Globus pallidus (tissue), 1 donor: ENCODE data around the gene CARTPT.

Experiments used
- DNase-seq: peaks from one replicate; pipeline ENCODE4 v3.0.0-alpha.2; 2015; ENCODE audit warnings: low spot score

Gene CARTPT

GRCh38 chr5:71719063-71719964 is at the start of gene CARTPT:
Gene CARTPT (plus strand): TSS chr5:71719275. CDS start chr5:71719294, 19 bp downstream.
- no peak for DNase-seq

GRCh38 chr5:71677977-71678376 is 41.1 kb upstream of the CARTPT start:
- DNase-seq: no peak

- no peak for DNase-seq
Measured at GRCh38 chr5:71679714-71680113, 39.4 kb upstream of the CARTPT start.

- DNase-seq: no peak
Measured at GRCh38 chr5:71680510-71680909, 38.6 kb upstream of the CARTPT start.

- no peak for DNase-seq
Measured at GRCh38 chr5:71681296-71681695, 37.8 kb upstream of the CARTPT start.

GRCh38 chr5:71684309-71684708 is 34.8 kb upstream of the CARTPT start:
- no peak for DNase-seq

GRCh38 chr5:71693828-71694427 is 25.1 kb upstream of the CARTPT start:
- no peak for DNase-seq

- DNase-seq: no peak
Measured at GRCh38 chr5:71695071-71695470, 24.0 kb upstream of the CARTPT start.

GRCh38 chr5:71695595-71695994 is 23.5 kb upstream of the CARTPT start:
- DNase-seq: no peak

GRCh38 chr5:71697967-71698366 is 21.1 kb upstream of the CARTPT start:
- DNase-seq: no peak

- no peak for DNase-seq
Measured at GRCh38 chr5:71699233-71699632, 19.8 kb upstream of the CARTPT start.

GRCh38 chr5:71699751-71700150 is 19.3 kb upstream of the CARTPT start:
- DNase-seq: no peak

- no peak for DNase-seq
Measured at GRCh38 chr5:71700803-71701202, 18.3 kb upstream of the CARTPT start.

- no peak for DNase-seq
Measured at GRCh38 chr5:71701407-71701806, 17.7 kb upstream of the CARTPT start.

- DNase-seq: no peak
Measured at GRCh38 chr5:71703941-71704340, 15.1 kb upstream of the CARTPT start.

- no peak for DNase-seq
Measured at GRCh38 chr5:71705421-71705820, 13.7 kb upstream of the CARTPT start.

GRCh38 chr5:71706906-71707305 is 12.2 kb upstream of the CARTPT start:
- no peak for DNase-seq

- no peak for DNase-seq
Measured at GRCh38 chr5:71711610-71712009, 7.5 kb upstream of the CARTPT start.

GRCh38 chr5:71714911-71715310 is 4.2 kb upstream of the CARTPT start:
- no peak for DNase-seq

- no peak for DNase-seq
Measured at GRCh38 chr5:71727978-71728377, 8.9 kb downstream of the CARTPT start.

GRCh38 chr5:71731015-71731414 is 11.9 kb downstream of the CARTPT start:
- no peak for DNase-seq

GRCh38 chr5:71732011-71732410 is 12.9 kb downstream of the CARTPT start:
- DNase-seq: no peak

GRCh38 chr5:71734141-71734540 is 15.1 kb downstream of the CARTPT start:
- DNase-seq: no peak
